ENCODE measurements around the gene PKN3. TPM values are rescaled to one million over a fixed set of nuclear protein-coding genes. Genes with fewer than 3 reads are reported as not detected.
"Not testable (repeated sequence)": the region's sequence is repeated elsewhere in the genome, so short reads cannot be mapped to it uniquely, and the experiment has no call there.

The PKN3 gene
- total RNA-seq, 5 donors from 2014 or later (not counting 1 experiment from before 2014, with no cell fraction given) = 2.1 to 4.3 (median 3.7) TPM

DNA sequence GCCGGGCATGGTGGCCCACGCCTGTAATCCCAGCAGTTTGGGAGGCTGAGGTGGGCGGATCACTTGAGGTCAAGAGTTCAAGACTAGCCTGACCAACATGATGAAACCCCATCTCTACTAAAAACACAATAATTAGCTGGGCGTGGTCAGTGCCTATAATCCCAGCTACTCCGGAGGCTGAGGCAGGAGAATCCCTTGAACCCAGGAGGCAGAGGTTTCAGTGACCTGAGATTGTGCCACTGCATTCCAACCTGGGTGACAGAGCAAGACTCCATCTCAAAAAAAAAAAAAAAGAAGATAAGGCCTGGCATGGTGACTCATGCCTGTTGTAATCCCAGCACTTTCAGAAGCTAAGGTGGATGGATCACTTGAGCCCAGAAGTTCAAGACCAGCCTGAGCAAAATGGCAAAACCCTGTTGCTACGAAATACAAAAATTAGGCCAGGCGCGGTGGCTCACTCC lies 35.8 kb upstream of the PKN3 start:
- CTCF ChIA-PET; H3K36me3 Mint-ChIP-seq; H3K36me3 ChIP-seq (ENCODE audit: control insufficient read depth in 2 of 2, extremely low read depth in 1 of 2, insufficient read depth in 1 of 2, low read length in 1 of 2); ATAC-seq (replicated peaks in 1 of 4); H3K27me3 Mint-ChIP-seq; H3K27ac Mint-ChIP-seq; H3K9me3 Mint-ChIP-seq; H3K27me3 ChIP-seq (replicated peaks in 1 of 2; ENCODE audit: control insufficient read depth in 2 of 2, extremely low read depth in 1 of 2, insufficient read depth in 2 of 2, low read length in 1 of 2); DNase-seq; H3K4me1 Mint-ChIP-seq; H3K4me1 ChIP-seq (ENCODE audit: control insufficient read depth in 1 of 2, extremely low read depth in 1 of 2, insufficient read depth in 2 of 2, low read length in 2 of 2); POLR2A ChIA-PET; H3K4me3 Mint-ChIP-seq; H3K27ac ChIP-seq (ENCODE audit: low read length); H3K4me3 ChIP-seq (ENCODE audit: control insufficient read depth in 1 of 2, extremely low read depth in 1 of 2, low read length in 1 of 2); H3K9me3 ChIP-seq: not testable (repeated sequence)
- no CpG with 5 or more reads among the region's 8 CpGs for WGBS (ENCODE audit: insufficient coverage)

GRCh38 chr9:128669786-128670185 lies 32.5 kb upstream of the PKN3 start:
- no peak overlapping the region for H3K27ac ChIP-seq (ENCODE audit: low read length)
- no peak overlapping the region for H3K4me3 ChIP-seq (ENCODE audit: control insufficient read depth in 1 of 2, extremely low read depth in 1 of 2, low read length in 1 of 2)
- no peak for ATAC-seq (replicated peaks in 1 of 4)
- ChIA-PET POLR2A (interaction anchor here in 1 of 2 donors (0.6 kb wide), 1 partner anchor 316 kb away, joined by 3 read pairs; no protein-coding TSS in a partner anchor), CTCF (interaction anchor here in 1 of 2 donors (0.6 kb wide), 1 partner anchor 157 kb away, joined by 3 read pairs; no protein-coding TSS in a partner anchor)
- 100% methylated on average over 3 of the region's 6 CpGs for WGBS (ENCODE audit: insufficient coverage)
- no peaks in the 10 kb centered on the region for H3K4me1 ChIP-seq (ENCODE audit: control insufficient read depth in 1 of 2, extremely low read depth in 1 of 2, insufficient read depth in 2 of 2, low read length in 2 of 2)
- H3K27me3 ChIP-seq (replicated peaks in 1 of 2; ENCODE audit: control insufficient read depth in 2 of 2, extremely low read depth in 1 of 2, insufficient read depth in 2 of 2, low read length in 1 of 2) = no peaks in the 10 kb centered on the region
- no peak for DNase-seq
- no peaks in the 10 kb centered on the region for H3K27me3 Mint-ChIP-seq
- H3K9me3 Mint-ChIP-seq = no peaks in the 10 kb centered on the region
- H3K36me3 ChIP-seq (ENCODE audit: control insufficient read depth in 2 of 2, extremely low read depth in 1 of 2, insufficient read depth in 1 of 2, low read length in 1 of 2) = peaks cover 0 to 6% of the 10 kb centered on the region in 2 donors
- H3K27ac Mint-ChIP-seq = no peak overlapping the region
- no peaks in the 10 kb centered on the region for H3K9me3 ChIP-seq
- no peaks in the 10 kb centered on the region for H3K36me3 Mint-ChIP-seq
- no peaks in the 10 kb centered on the region for H3K4me1 Mint-ChIP-seq
- H3K4me3 Mint-ChIP-seq = no peak overlapping the region

DNA sequence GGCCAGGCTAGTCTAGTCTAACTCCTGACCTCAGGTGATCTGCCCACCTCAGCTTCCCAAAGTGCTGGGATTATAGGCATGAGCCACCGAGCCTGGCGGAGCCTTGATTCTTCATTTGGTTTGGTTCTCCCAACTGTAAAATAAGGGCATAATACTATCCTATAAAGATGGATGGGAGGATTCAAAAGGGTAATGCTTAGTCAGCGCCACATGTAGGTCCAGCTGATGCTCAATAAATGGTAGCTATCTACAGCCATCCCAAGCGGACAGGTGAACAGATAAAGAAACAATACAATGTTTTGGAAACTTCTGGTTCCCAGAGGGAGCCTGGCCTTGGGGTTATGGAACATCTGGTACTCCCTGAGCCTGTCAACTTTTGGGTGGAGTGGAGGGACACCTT lies 26.9 kb upstream of the PKN3 start:
- ATAC-seq (replicated peaks in 1 of 4) = no peak
- no peak for DNase-seq
- Mint-ChIP-seq H3K4me3 (no peak overlapping the region), H3K27ac (no peak overlapping the region), H3K27me3 (no peaks in the 10 kb centered on the region), H3K36me3 (no peaks in the 10 kb centered on the region), H3K4me1 (peaks cover 0 to 3% (median 0%) of the 10 kb centered on the region in 3 donors), H3K9me3 (no peaks in the 10 kb centered on the region)
- peaks cover 2 to 4% of the 10 kb centered on the region in 2 donors for H3K36me3 ChIP-seq (ENCODE audit: control insufficient read depth in 2 of 2, extremely low read depth in 1 of 2, insufficient read depth in 1 of 2, low read length in 1 of 2)
- no peaks in the 10 kb centered on the region for H3K9me3 ChIP-seq
- H3K4me1 ChIP-seq (ENCODE audit: control insufficient read depth in 1 of 2, extremely low read depth in 1 of 2, insufficient read depth in 2 of 2, low read length in 2 of 2) = no peaks in the 10 kb centered on the region
- H3K27ac ChIP-seq (ENCODE audit: low read length) = no peak overlapping the region
- 100% methylated on average over 1 of the region's 4 CpGs for WGBS (ENCODE audit: insufficient coverage)
- no peak overlapping the region for H3K4me3 ChIP-seq (ENCODE audit: control insufficient read depth in 1 of 2, extremely low read depth in 1 of 2, low read length in 1 of 2)
- POLR2A ChIA-PET = interaction anchor here in 1 of 2 donors (0.5 kb wide), 1 partner anchor 324 kb away, joined by 10 read pairs; no protein-coding TSS in a partner anchor
- no peaks in the 10 kb centered on the region for H3K27me3 ChIP-seq (replicated peaks in 1 of 2; ENCODE audit: control insufficient read depth in 2 of 2, extremely low read depth in 1 of 2, insufficient read depth in 2 of 2, low read length in 1 of 2)
- CTCF ChIA-PET = interaction anchor here in 1 of 2 donors (0.6 kb wide), 1 partner anchor 11 kb away, joined by 5 read pairs; no protein-coding TSS in a partner anchor

DNA sequence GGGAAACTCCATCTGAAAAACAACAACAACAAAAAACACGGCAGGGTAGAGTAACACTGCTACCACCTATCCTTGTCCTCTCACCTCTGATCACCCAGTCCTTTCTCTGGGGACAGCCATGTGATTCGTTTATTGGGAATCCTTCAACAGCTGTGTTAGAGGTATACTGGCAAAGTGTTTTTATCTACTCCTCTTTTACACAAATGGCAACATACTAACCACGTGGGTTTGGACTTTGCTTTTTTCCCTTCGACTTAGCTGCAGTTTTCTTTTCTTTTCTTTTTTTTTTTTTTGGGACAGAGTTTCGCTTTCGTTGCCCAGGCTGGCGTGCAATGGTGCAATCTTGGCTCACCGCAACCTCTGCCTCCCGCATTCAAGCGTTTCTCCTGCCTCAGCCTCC lies 24.5 kb upstream of the PKN3 start:
- WGBS (ENCODE audit: insufficient coverage) = 93% methylated on average over 3 of the region's 10 CpGs

GRCh38 chr9:128683340-128684064 lies 18.8 kb upstream of the PKN3 start:
- DNase-seq (peak in 2 of 35 experiments; percentile 10 to 55), ATAC-seq (replicated peaks in 1 of 4) (no peak)
- H3K4me3 Mint-ChIP-seq = peak overlapping the region; percentile 89 to 98 (median 91)
- no peaks in the 10 kb centered on the region for H3K9me3 ChIP-seq
- H3K36me3 ChIP-seq (ENCODE audit: control insufficient read depth in 2 of 2, extremely low read depth in 1 of 2, insufficient read depth in 1 of 2, low read length in 1 of 2) = no peaks in the 10 kb centered on the region
- ChIA-PET POLR2A (interaction anchor here in 1 of 2 donors (0.6 kb wide), 1 partner anchor 12 kb away, joined by 3 read pairs; no protein-coding TSS in a partner anchor), CTCF (interaction anchor here in 1 of 2 donors (0.5 to 1.6 kb wide), 2 partner anchors 25 to 41 kb away, joined by 3 to 4 read pairs; no protein-coding TSS in a partner anchor)
- WGBS (ENCODE audit: insufficient coverage) = 9% methylated on average over 6 of the region's 21 CpGs
- peak overlapping the region; percentile 83 to 92 for H3K4me3 ChIP-seq (ENCODE audit: control insufficient read depth in 1 of 2, extremely low read depth in 1 of 2, low read length in 1 of 2)
- no peaks in the 10 kb centered on the region for H3K27me3 ChIP-seq (replicated peaks in 1 of 2; ENCODE audit: control insufficient read depth in 2 of 2, extremely low read depth in 1 of 2, insufficient read depth in 2 of 2, low read length in 1 of 2)
- peak overlapping the region; percentile 98 to 99 for H3K27ac Mint-ChIP-seq
- no peaks in the 10 kb centered on the region for H3K9me3 Mint-ChIP-seq
- peaks cover 21 to 57% of the 10 kb centered on the region in 2 experiments for H3K4me1 ChIP-seq (ENCODE audit: control insufficient read depth in 1 of 2, extremely low read depth in 1 of 2, insufficient read depth in 2 of 2, low read length in 2 of 2)
- peaks cover 4% of the 10 kb centered on the region for H3K36me3 Mint-ChIP-seq
- H3K27me3 Mint-ChIP-seq = no peaks in the 10 kb centered on the region
- H3K27ac ChIP-seq (ENCODE audit: low read length) = peak overlapping the region; percentile 89
- peaks cover 48 to 57% (median 52%) of the 10 kb centered on the region in 3 donors for H3K4me1 Mint-ChIP-seq

More for the DNA sequence above, 24.5 kb upstream of the PKN3 start:
- H3K27ac Mint-ChIP-seq = no peak overlapping the region
- no peak for DNase-seq
- H3K9me3 Mint-ChIP-seq = no peaks in the 10 kb centered on the region
- CTCF ChIA-PET = no interaction called here
- Histone ChIP-seq H3K36me3 (ENCODE audit: control insufficient read depth in 2 of 2, extremely low read depth in 1 of 2, insufficient read depth in 1 of 2, low read length in 1 of 2) (peaks cover 2 to 4% of the 10 kb centered on the region in 2 donors), H3K27me3 (replicated peaks in 1 of 2; ENCODE audit: control insufficient read depth in 2 of 2, extremely low read depth in 1 of 2, insufficient read depth in 2 of 2, low read length in 1 of 2) (no peaks in the 10 kb centered on the region), H3K4me1 (ENCODE audit: control insufficient read depth in 1 of 2, extremely low read depth in 1 of 2, insufficient read depth in 2 of 2, low read length in 2 of 2) (no peaks in the 10 kb centered on the region), H3K27ac (ENCODE audit: low read length) (no peak overlapping the region), H3K4me3 (ENCODE audit: control insufficient read depth in 1 of 2, extremely low read depth in 1 of 2, low read length in 1 of 2) (no peak overlapping the region), H3K9me3 (no peaks in the 10 kb centered on the region)
- ATAC-seq (replicated peaks in 1 of 4) = no peak
- H3K27me3 Mint-ChIP-seq = no peaks in the 10 kb centered on the region
- POLR2A ChIA-PET = no interaction called here
- peaks cover 0 to 6% (median 4%) of the 10 kb centered on the region in 3 donors for H3K4me1 Mint-ChIP-seq
- H3K4me3 Mint-ChIP-seq = no peak overlapping the region
- peaks cover 4% of the 10 kb centered on the region for H3K36me3 Mint-ChIP-seq

DNA sequence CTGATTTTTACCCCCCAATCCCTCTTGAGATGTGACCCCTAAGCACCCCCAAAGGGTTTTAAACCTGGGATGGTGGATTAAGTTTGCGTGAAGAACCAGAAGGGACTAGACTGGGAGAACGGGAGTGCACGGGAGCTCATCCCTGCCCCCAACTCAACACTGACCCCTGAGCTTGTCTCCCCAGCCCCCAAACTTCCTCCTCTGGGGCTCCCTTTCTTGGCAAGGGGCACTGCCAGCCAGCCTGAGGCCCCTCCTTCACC lies 18.3 kb upstream of the PKN3 start:
- Histone ChIP-seq H3K4me3 (ENCODE audit: control insufficient read depth in 1 of 2, extremely low read depth in 1 of 2, low read length in 1 of 2) (peak overlapping the region; percentile 83 to 92), H3K27ac (ENCODE audit: low read length) (peak overlapping the region; percentile 89), H3K9me3 (no peaks in the 10 kb centered on the region), H3K4me1 (ENCODE audit: control insufficient read depth in 1 of 2, extremely low read depth in 1 of 2, insufficient read depth in 2 of 2, low read length in 2 of 2) (peaks cover 21 to 59% of the 10 kb centered on the region in 2 experiments), H3K27me3 (replicated peaks in 1 of 2; ENCODE audit: control insufficient read depth in 2 of 2, extremely low read depth in 1 of 2, insufficient read depth in 2 of 2, low read length in 1 of 2) (no peaks in the 10 kb centered on the region), H3K36me3 (ENCODE audit: control insufficient read depth in 2 of 2, extremely low read depth in 1 of 2, insufficient read depth in 1 of 2, low read length in 1 of 2) (no peaks in the 10 kb centered on the region)
- Mint-ChIP-seq H3K4me3 (peak overlapping the region; percentile 89 to 98 (median 91)), H3K4me1 (peaks cover 49 to 57% (median 52%) of the 10 kb centered on the region in 3 donors), H3K27me3 (no peaks in the 10 kb centered on the region), H3K27ac (peak overlapping the region; percentile 98 to 99), H3K36me3 (peaks cover 4% of the 10 kb centered on the region), H3K9me3 (no peaks in the 10 kb centered on the region)
- no CpG with 5 or more reads among the region's 3 CpGs for WGBS (ENCODE audit: insufficient coverage)
- ATAC-seq (replicated peaks in 1 of 4) (no peak), DNase-seq (no peak)
- POLR2A ChIA-PET = interaction anchor here (0.6 kb wide), 2 partner anchors 12 to 53 kb away, joined by 3 to 9 read pairs; no protein-coding TSS in a partner anchor
- CTCF ChIA-PET = interaction anchor here in 1 of 2 donors (0.5 to 1.6 kb wide), 2 partner anchors 25 to 40 kb away, joined by 3 to 4 read pairs; no protein-coding TSS in a partner anchor
